Activated CD4-positive, CD25-positive, alpha-beta regulatory T cell treated with anti-CD3 and anti-CD28 coated beads, Interleukin-2, amount 50 U/mL, for 16 hours (primary cell): ENCODE data around the gene ROBO1.

ENCODE experiments used
- DNase-seq: peaks from one replicate; pipeline ENCODE4 v3.0.0-alpha.2; 2020; ENCODE audit warnings: low read depth, low spot score

The ROBO1 gene

DNA sequence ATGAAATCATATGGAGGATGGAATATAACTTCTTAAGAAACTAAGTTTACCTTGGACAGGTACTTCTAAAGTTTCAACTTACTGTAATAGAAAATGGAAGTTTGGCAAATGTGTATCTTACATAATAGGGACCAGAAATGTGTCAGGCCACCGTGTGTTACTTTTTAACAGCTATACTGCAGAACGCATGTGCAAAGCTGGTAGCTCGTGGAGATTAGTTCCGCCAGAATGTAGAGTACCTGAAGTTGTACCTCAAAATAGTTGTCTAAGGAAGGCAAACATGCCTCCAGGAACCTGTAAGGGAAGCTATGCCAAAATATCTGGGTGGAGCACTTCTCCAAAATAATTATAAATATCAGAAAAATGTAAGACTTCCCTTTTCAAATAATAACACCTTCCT lies 920.6 kb downstream of the ROBO1 start:
- no peak for DNase-seq

DNA sequence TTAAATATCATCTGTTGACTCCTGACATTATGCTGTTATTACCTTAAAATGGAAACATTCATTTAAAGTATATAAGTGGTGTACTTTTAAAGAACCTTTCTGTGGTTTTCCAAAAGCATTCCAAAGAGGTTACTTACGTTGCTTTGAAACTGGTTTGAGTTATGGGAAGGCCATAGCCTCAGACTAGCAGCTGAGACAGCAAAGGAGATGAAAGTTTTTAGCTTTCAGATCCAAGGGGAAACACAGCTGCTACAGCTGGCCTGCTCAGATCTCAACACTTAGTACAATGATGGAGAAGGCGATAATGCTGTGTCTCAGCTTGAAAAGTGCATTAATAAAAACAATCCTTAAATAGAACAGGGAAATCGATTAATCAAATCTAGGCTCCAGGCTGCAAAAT lies 921.1 kb downstream of the ROBO1 start:
- DNase-seq = no peak

DNA sequence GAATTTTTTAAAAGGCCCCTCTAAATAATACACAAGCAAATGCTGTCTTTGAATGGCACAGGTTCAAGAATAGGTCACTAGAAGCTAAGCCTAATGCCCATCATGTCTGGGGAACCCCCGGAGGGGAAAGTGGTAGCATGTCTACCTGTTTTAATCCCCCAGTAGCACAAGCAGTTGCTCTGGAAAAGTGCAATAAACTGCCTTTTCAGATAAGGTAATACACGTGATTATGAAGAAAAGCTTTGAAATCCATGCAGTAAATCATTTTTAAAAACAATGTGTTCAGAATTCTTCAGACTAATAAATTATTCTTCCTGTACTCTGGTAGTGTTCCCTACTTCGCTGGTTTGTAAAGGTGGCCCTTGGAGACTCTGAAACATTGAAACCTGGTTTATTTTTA lies 922.2 kb downstream of the ROBO1 start:
- no peak for DNase-seq

DNA sequence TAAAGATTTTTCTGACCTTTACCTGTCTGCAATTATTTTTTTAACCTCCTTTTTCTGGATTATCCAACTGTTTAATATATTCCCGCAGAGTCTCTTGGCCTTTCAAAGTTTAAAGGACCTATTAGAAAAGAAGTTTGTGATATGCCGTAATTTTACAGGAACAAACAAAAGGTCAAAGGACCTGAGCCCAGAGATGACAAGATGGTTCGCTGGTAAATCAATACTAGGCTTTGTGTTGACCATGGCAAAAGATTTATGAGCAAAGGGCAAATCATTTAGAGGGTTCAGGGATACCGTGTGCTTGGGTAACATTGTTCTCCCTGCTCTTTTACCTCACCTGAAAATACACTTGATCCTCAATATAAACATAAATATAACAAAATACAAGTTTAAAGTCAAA lies 923.5 kb downstream of the ROBO1 start:
- no peak for DNase-seq

DNA sequence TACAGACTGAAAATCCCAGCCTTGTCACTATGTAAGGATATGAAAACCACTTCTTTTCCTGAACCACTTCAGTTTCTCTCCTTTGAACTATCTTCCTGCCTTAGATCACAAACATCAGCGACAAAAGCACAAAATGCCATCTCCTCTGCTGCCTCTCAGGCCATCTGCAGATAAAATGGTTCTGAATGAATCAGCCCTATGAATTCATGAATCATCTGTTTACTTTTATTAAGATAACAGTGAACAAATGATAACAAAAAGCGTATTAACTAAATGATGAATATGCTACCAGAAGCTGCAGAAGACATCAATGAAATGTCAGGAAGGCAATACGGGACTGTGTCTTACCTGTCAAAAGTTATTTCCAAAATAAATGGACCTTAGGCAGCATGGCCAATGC lies 928.1 kb downstream of the ROBO1 start:
- no peak for DNase-seq

DNA sequence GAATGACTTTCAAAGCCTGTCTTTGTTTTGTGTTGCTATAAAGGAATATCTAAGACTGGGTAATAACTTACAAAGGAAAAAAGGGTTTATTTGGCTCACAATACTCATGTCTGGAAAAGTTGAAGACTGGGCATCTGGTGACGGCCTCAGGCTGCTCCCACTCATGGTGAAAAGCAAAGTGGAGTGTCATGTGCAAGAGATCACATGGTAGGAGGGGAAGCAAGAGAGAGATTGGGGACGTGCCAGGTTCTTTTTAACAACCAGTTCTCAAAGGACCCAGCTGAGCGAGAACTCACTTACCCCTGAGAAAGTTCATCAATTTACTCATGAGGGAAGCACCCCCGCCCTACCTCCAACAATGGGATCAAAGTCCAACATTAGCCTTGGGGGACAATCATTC lies 929.4 kb downstream of the ROBO1 start:
- no peak for DNase-seq

DNA sequence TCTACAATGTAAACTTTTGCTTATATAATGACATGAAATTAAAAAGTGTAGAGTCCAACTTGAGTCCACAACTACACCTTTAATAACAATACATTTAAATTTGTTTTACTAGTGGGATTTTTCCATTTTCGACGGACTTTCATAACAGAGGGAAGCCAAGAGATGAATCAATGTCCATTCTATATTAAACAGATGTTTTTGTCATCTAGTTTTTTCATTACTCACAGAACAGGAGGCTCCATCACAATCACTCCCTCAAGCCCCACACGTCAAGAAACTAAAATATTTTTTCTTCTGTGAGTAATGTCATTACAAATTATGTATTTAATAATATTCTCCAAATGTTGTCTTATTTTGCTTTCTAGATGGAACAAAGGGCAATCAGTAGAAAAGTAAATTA lies 932.9 kb downstream of the ROBO1 start:
- no peak for DNase-seq

DNA sequence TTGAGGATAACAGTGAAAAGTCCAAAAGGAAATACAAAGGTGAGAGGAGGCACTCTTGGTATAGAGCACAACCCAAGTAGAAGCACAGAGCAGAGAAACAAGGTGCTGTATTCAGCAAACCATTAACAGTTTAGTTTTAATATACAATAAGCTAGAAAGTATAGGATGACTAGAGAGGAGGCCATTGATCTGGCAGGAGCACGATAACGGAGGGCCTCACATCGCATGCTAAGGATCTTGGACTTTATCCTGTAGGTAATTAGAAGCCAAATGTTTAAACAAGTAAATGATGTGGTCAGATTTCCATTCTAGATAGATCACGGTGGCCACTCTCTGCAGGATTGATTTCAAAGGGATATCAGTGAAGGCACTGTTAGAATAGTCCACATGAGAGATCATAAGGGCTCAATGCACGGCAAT lies 935.0 kb downstream of the ROBO1 start:
- no peak for DNase-seq

DNA sequence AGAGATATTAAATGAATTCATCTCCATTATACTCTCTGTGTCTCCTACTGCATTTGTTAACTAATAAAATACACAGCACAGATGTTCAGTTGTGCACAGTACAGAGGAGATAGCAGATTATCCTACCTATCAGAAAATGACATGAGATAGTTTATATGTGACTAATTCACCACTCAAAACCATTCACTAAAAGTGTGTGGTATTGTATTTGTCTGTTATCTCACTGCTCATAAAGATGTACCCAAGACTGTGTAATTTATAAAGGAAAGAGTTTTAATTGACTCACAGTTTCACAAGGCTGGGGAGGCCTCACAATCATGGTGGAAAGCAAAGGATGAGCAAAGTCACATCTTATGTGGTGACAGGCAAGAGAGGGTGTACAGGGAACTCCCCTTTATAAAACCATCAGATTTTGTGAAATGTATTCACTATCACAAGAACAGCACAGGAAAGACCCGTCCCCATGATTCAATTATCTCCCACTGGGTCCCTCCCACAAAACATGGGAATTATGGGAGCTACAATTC lies 936.3 kb downstream of the ROBO1 start:
- no peak for DNase-seq

DNA sequence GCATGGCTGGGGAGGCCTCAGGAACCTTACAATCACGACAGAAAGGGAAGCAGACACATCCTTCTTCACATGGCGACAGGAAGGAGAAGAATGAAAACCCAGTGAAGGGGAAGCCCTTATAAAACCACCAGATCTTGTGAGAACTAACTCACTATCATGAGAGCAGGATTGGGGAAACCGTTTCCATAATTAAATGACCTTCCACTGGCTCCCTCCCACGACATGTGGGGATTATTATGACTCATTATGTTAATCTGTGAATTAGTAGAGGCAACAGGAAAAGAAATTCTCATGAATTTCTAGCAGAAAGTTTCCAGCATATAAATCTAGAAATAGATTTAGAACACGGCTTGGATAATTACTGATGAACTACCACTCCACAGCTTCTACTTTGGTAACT lies 937.3 kb downstream of the ROBO1 start:
- no peak for DNase-seq

DNA sequence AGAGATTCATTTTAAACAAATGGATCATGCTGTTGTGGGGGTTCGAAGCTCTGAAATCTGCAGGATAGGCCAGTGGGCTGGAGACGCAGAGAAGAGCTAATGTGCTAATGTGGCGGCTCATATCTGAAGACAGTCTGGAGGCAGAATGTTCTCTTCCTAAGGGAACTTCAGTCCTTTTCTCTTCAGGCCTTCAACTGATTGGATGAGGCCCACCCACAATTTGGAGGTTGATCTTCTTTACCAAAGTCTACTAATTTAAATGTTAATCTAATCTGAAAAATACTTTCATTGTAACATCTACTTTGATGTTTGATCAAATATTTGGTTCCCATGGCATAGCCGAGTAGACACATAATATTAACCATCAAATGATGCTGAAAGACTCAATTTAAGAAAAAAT lies 940.2 kb downstream of the ROBO1 start:
- DNase-seq = no peak

DNA sequence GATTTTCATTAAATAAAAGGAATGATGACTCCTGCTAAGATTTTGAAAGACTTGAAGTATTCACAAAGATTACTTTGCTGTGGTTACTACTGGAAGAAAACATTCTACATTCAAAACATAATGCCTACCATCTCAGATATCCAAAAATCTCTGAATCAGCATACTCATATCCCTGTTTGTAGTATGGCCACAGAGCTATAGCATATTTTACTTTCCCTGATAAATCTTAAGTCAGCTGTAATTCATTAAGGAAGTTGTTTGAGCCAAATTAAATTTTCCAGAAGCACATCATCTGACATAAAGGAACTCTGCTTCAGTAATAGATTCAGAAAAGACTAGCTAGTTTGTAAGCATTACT lies 942.0 kb downstream of the ROBO1 start:
- DNase-seq = no peak

DNA sequence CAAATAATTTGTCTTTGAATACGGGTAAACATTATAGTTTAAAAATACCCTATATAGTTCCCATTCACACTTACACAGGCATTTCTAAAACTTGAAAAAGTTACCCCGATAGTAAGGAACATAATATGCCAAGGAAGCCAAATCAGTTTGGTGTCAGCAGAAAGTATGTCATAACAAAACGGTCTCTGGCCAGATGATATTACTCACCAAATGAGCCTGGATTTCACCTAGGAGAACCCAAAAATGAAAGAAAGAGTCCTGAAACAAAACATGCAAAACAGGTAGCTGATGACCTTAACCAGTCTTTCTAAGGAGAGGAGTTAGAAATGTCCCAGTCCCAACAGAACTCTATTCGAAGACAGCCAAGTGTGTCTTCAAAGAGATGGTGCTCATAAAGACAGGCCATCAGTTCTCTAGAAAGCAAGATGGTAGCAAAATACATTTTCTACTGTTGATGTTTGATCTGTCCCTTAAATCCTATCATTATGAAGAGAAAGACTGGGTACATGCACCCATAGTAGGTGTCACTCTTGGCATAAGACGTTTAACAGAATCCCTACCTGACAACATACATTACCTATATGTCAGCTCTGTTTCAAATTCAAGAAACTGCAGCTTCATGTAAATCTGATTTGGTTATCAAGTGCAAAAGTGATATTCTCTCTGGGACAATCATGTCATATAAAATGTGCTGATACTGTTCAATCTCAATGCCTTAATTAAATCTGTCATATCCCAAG lies 942.5 kb downstream of the ROBO1 start:
- DNase-seq = no peak

DNA sequence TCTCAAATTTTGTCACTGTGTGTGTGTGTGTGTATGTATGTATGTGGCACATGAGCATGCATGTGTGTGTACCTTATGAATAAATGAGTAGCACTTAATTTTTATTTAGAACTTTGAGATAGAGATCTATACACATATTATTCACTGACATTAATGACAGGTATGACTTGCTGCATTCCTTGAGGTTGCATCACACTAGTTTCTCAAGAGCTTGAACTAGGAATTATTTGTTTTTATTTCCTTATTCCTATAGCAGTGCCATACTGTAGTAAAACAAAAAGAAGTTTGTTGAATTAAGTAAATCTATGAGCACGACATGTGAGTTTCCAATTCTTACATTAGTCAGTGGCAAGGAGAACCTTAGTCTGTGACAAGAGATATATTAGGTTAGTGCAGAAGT lies 943.9 kb downstream of the ROBO1 start:
- no peak for DNase-seq

DNA sequence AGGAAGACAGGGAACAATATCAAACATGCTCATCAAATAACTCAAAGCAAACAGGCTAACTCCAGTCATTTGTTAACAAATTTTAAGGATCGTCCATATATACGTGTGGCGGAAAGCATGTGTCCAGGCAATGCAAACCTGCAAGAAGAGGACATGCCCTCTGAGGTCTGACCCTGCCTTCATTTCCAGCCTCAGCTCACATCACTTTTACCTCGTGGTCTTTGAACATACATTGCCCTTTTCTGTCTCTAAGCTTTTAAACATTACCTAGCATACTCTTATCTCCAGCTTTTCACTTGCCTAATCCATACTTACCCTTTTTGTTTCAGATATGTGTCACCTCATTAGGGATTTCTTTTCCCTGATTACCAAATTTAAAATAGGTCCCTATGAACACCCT lies 944.4 kb downstream of the ROBO1 start:
- DNase-seq = no peak

DNA sequence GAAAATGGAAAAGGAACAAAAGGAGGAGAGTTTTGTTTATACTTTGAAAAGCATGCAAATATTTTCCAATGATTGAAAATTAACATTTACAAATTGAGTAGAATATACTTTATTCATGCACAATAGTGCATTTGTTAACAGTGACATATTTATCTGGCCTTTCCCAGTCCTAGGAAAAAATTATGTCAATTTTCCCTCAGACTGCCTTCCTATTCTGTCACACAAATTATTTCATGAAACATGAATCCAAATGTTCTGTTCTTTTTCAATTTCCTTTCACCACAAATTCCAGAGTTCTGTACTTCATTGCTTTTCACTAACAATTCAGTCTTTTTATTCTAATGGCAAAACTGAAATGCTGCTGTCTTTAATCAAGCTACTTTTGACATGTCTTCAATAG lies 945.1 kb downstream of the ROBO1 start:
- DNase-seq = no peak

DNA sequence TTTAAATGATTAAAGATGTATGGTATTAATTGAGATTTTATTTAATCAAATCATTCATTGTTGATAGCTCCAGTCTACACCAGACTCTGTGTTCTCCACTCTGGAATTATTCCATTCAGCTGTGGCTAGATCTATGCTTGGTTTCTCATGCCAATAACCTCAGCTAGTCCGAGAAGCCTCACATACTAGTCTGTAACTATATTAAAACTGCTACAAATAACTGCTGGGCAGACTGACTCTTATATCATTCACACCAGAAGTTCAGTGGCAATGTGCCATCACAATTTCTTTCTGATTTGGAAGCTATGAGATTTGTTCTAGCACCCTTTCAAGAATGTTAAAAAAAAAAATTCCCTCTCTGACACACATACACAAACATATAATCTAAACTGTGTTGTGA lies 947.3 kb downstream of the ROBO1 start:
- DNase-seq = no peak

DNA sequence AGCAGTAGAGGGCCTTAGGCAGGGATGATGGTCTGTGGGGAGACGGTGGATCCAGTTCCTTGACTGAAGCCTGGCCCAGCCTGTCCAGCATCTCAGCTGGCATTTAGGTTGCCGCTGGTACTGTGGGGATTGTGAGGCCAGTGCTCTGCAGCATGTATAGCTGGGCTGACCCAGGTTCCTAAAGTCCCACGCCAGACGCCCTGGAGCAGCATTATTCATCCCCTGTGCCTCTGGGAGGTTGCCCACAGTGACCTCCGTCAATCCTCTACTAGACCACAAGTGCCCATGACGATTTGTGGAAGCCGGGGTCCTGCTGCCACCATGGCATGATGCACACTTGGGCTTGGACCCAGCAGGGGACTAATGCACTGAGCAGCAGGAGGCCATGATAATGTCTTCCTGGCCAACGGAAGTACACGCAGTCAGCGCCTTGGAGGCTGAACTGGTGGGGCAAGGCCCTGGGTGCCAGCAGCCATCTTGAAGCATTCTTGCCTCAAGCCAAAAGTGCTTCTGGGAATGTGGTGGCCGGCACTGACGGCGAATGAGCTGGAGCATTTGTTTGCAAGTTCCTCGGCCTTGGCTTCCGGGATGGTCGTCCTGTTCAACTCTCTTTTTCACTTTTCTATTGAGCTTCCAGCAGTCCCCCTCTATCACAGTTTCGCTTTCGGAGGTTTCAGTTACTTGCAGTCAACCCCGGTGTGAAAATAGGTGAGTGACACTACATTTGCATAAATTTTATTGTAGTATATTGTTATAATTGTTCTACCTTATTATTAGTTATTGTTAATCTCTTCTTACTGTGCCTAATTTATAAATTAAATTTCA lies 949.4 kb downstream of the ROBO1 start:
- DNase-seq = no peak

DNA sequence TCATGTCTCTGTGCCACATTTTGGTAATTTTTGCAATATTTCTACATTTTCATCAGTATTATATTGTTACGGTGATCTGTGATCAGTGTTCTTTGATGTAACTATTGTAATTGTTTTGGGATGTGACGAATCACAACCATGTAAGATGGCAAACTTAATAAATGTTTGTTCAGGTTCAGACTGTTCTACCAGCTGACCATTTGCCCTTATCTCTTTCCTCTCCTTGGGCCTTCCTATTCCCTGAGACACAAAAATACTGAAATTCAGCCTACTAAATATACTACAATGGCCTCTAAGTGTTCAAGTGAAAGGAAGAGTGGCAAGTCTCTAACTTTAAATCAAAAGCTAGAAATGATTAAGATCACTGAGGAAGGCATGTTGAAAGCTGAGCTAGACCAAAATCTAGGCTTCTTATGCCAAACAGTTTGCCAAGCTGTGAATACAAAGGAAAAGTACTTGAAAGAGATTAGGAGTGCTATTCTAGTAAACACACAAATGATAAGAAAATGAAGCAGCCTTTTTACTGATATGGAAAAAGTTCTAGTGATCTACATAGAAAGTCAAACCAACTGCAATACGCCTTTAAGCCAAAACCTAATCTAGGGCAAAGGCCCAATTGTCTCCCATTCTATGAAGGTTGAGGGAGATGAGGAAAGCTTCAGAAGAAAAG lies 952.8 kb downstream of the ROBO1 start:
- DNase-seq = no peak

DNA sequence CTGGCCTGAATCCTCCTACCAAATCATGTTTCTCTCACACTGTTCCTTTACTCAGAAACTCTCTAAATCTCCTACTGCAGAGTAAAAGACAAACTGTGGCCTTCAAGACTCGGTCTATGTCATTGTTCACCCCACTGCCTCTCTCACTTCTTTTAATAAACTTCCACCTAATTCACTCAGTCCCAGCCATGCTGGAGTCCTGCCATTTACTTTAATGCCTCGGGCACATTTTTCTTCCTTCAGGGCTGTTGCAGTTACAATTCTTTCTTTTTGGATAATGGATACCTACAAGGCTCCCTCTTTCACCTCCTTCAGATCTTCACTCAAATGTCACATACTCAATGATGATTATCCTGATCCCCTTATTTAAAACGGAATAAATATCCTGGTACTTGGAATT lies 955.6 kb downstream of the ROBO1 start:
- no peak for DNase-seq

DNA sequence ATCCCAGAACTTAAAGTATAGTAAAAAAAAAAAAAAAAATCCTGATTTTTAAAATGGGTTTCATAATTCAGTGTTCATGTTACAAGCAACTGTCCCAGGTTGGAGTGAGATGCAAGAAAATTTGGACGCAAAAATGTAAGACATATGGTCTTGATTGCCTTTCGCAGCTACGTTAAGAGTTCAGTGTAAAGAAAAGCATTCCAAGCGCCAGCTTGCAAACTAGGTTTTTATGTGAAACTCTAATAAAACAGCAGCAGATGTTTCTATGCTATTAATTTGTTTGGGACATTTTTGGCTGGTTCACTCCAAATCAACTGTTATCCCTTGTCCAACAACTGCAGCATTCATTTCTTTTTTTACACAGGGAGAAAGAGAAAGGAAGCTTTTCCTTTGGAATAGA lies 957.8 kb downstream of the ROBO1 start:
- no peak for DNase-seq

DNA sequence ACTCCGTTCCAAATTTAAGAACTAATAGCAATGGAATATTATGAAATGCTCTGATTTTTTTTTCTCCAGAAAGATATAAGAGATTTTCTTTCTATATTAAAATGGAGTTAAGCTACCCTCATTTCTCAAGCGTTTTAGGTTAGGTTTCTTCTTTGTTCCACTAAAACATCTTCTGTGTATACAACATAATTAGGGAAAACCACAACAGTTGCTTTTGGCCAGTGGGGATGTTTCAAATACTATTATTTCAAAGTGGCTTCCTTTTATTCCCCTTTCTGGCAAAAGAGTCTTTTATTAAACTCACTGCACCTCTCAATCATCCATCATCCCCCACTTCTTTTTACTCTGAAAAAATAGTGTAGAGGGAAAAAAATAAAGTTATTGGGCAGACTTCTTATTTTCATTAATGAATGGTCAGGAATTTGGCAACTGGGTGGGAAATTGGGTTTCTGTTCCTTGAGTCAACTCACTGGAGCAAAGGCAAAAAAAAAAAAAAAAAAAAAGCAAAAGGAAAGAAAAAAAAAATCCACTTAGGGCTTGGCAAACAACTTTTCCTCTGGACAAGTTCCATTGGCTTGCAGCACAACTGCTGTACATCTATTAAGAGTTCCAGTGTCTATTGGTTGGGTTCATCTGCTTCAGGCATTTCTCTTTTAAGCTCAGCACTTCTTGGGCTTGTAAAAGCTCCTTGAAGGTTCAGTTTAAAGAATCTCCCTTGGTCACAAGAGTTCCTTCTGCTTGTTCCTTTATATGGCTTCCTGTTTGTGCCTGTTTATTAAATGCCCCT lies 963.4 kb downstream of the ROBO1 start:
- DNase-seq = no peak
